Hepatocyte (in vitro differentiated cells): ENCODE measurements around the gene SDK1.

Source experiments
- CTCF ChIP-seq: fragments of 200-600 bp; sonication (generic); IDR thresholded peaks from 2 replicates; pipeline ENCODE4 v1.5.1; 2016; ENCODE audit warnings: antibody characterized with exemption, mild to moderate bottlenecking; ENCODE audit not compliant: poor library complexity
- EZH2phosphoT487 ChIP-seq: fragments of 200-600 bp; sonication (generic); IDR thresholded peaks from one replicate; pipeline ENCODE4 v1.6.1; 2018; ENCODE audit warnings: antibody characterized with exemption, mild to moderate bottlenecking, low read depth, moderate library complexity; ENCODE audit not compliant: unreplicated experiment, severe bottlenecking

DNA sequence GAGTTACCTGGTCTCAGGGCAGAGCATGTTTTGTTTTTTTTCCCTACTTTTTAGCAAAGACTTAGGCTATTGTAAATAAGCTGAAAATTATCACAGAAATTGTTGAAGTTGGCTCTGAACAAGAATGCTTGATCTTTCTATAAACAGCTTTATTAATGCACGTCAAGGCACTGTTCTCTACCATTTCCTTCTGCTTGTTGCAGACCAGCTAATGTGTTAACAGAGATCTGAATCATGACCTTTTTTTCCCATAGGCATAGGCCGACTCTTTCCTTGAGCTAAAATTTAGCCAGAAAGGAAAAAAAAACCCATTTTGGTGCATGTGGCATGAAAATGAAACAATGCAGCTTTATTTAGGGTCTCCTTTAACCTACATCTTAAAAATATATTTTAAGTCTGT is 248.5 kb downstream of the SDK1 start:
- TF ChIP-seq CTCF (no peak), EZH2phosphoT487 (no peak)
